ENCODE results near the gene LHFPL4.

GRCh38 chr3:9534429-9534828 is 19.2 kb downstream of the LHFPL4 start:
- TF ChIP-seq JUNB (IDR thresholded peaks at IDR 0.05) = no peak
- no peak for TF ChIP-seq TP53 (CRISPR knock-in tag; IDR thresholded peaks at IDR 0.05)
- TF ChIP-seq, protein P1, sequence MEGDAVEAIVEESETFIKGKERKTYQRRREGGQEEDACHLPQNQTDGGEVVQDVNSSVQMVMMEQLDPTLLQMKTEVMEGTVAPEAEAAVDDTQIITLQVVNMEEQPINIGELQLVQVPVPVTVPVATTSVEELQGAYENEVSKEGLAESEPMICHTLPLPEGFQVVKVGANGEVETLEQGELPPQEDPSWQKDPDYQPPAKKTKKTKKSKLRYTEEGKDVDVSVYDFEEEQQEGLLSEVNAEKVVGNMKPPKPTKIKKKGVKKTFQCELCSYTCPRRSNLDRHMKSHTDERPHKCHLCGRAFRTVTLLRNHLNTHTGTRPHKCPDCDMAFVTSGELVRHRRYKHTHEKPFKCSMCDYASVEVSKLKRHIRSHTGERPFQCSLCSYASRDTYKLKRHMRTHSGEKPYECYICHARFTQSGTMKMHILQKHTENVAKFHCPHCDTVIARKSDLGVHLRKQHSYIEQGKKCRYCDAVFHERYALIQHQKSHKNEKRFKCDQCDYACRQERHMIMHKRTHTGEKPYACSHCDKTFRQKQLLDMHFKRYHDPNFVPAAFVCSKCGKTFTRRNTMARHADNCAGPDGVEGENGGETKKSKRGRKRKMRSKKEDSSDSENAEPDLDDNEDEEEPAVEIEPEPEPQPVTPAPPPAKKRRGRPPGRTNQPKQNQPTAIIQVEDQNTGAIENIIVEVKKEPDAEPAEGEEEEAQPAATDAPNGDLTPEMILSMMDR (IDR thresholded peaks at IDR 0.05) = no peak
- TF ChIP-seq POLR2A (IDR thresholded peaks at IDR 0.05; ENCODE audit: low read length) = no peak
- no peak for TF ChIP-seq JUN (IDR thresholded peaks at IDR 0.05)
- TF ChIP-seq, protein P2, sequence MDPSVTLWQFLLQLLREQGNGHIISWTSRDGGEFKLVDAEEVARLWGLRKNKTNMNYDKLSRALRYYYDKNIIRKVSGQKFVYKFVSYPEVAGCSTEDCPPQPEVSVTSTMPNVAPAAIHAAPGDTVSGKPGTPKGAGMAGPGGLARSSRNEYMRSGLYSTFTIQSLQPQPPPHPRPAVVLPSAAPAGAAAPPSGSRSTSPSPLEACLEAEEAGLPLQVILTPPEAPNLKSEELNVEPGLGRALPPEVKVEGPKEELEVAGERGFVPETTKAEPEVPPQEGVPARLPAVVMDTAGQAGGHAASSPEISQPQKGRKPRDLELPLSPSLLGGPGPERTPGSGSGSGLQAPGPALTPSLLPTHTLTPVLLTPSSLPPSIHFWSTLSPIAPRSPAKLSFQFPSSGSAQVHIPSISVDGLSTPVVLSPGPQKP (IDR thresholded peaks at IDR 0.05; ENCODE audit: low read depth, low read length) = no peak
- no peak for TF ChIP-seq MAFK (IDR thresholded peaks at IDR 0.05; ENCODE audit: partially characterized antibody)
- TF ChIP-seq HOXB5 (CRISPR knock-in tag; IDR thresholded peaks at IDR 0.05) = no peak
- TF ChIP-seq SMC3 (IDR thresholded peaks at IDR 0.05) = no peak
- no peak for TF ChIP-seq BHLHE40 (IDR thresholded peaks at IDR 0.05; ENCODE audit: low read depth, low read length)
- no peak for TF ChIP-seq RNF2 (IDR thresholded peaks at IDR 0.05; ENCODE audit: borderline replicate concordance, low read depth)
